Measurements from ENCODE around the gene MTSS2. TPM values are rescaled to one million over a fixed set of nuclear protein-coding genes. Genes with fewer than 3 reads are reported as not detected.
A peak's percentile ranks its signal among the peaks of the same experiment; 100 is the strongest.

The MTSS2 gene
- total RNA-seq, 1 donor from 2014 or later, result 92.2 TPM

GRCh38 chr16:70712942-70713341, 27.1 kb upstream of the MTSS2 start:
- Mint-ChIP-seq H3K27me3 (no peaks in the 10 kb centered on the region), H3K4me1 (ENCODE audit: unreplicated experiment) (peaks cover 39% of the 10 kb centered on the region), H3K9me3 (no peaks in the 10 kb centered on the region), H3K36me3 (peaks cover 4% of the 10 kb centered on the region), H3K27ac (no peak overlapping the region), H3K4me3 (no peak overlapping the region)
- DNase-seq (ENCODE audit: extremely low spot score, unreplicated experiment), result no peak
- TF ChIP-seq, protein P1, sequence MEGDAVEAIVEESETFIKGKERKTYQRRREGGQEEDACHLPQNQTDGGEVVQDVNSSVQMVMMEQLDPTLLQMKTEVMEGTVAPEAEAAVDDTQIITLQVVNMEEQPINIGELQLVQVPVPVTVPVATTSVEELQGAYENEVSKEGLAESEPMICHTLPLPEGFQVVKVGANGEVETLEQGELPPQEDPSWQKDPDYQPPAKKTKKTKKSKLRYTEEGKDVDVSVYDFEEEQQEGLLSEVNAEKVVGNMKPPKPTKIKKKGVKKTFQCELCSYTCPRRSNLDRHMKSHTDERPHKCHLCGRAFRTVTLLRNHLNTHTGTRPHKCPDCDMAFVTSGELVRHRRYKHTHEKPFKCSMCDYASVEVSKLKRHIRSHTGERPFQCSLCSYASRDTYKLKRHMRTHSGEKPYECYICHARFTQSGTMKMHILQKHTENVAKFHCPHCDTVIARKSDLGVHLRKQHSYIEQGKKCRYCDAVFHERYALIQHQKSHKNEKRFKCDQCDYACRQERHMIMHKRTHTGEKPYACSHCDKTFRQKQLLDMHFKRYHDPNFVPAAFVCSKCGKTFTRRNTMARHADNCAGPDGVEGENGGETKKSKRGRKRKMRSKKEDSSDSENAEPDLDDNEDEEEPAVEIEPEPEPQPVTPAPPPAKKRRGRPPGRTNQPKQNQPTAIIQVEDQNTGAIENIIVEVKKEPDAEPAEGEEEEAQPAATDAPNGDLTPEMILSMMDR (conservative IDR thresholded peaks at IDR 0.05), result no peak

DNA sequence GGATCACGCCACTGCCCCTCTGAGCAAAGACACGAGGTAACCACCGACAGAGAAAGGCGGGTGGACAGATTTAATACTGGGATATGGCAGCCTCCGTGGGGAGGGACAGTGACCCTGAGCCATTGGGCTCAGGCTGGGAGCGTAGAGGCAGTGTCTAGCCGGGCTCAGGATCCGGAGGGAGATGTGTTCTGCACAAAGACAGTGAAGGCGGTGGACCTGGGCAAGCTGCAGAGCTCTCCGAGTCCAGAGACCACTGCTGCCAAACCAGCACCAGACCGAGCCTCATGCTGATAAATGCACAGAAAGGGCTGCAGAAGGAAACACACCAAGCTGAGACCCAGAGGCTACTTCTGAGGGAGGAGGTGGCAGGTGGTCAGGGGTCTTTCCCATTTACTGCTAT, 26.5 kb upstream of the MTSS2 start:
- H3K9me3 Mint-ChIP-seq, result no peaks in the 10 kb centered on the region
- no peak overlapping the region for H3K4me3 Mint-ChIP-seq
- peaks cover 4% of the 10 kb centered on the region for H3K36me3 Mint-ChIP-seq
- no peaks in the 10 kb centered on the region for H3K27me3 Mint-ChIP-seq
- TF ChIP-seq, protein P1 (conservative IDR thresholded peaks at IDR 0.05), result no peak
- H3K4me1 Mint-ChIP-seq (ENCODE audit: unreplicated experiment), result peaks cover 39% of the 10 kb centered on the region
- no peak overlapping the region for H3K27ac Mint-ChIP-seq
- no peak for DNase-seq (ENCODE audit: extremely low spot score, unreplicated experiment)

- Mint-ChIP-seq H3K4me1 (ENCODE audit: unreplicated experiment) (peaks cover 43% of the 10 kb centered on the region), H3K36me3 (peaks cover 9% of the 10 kb centered on the region), H3K27me3 (no peaks in the 10 kb centered on the region), H3K4me3 (peak overlapping the region; percentile 30), H3K9me3 (peaks cover 4% of the 10 kb centered on the region), H3K27ac (peak overlapping the region; percentile 81)
- no peak for DNase-seq (ENCODE audit: extremely low spot score, unreplicated experiment)
- TF ChIP-seq, protein P1 (conservative IDR thresholded peaks at IDR 0.05), result no peak
These were observed 25.6 kb upstream of the MTSS2 start for GRCh38 chr16:70711211-70712031.

- Mint-ChIP-seq H3K27me3 (no peaks in the 10 kb centered on the region), H3K4me3 (no peak overlapping the region), H3K4me1 (ENCODE audit: unreplicated experiment) (peaks cover 35% of the 10 kb centered on the region), H3K36me3 (peaks cover 9% of the 10 kb centered on the region), H3K9me3 (peaks cover 4% of the 10 kb centered on the region), H3K27ac (no peak overlapping the region)
- TF ChIP-seq, protein P1 (conservative IDR thresholded peaks at IDR 0.05), result no peak
- no peak for DNase-seq (ENCODE audit: extremely low spot score, unreplicated experiment)
These were observed 24.8 kb upstream of the MTSS2 start for GRCh38 chr16:70710422-70711210.

GRCh38 chr16:70709942-70710341, 24.1 kb upstream of the MTSS2 start:
- H3K4me1 Mint-ChIP-seq (ENCODE audit: unreplicated experiment), result peaks cover 28% of the 10 kb centered on the region
- H3K4me3 Mint-ChIP-seq, result no peak overlapping the region
- DNase-seq (ENCODE audit: extremely low spot score, unreplicated experiment), result no peak
- TF ChIP-seq, protein P1 (conservative IDR thresholded peaks at IDR 0.05), result no peak
- H3K27me3 Mint-ChIP-seq, result no peaks in the 10 kb centered on the region
- peaks cover 4% of the 10 kb centered on the region for H3K9me3 Mint-ChIP-seq
- no peak overlapping the region for H3K27ac Mint-ChIP-seq
- peaks cover 9% of the 10 kb centered on the region for H3K36me3 Mint-ChIP-seq
